GM12878 (cell line): ENCODE measurements around the gene LAMP1. TPM values are rescaled to one million over a fixed set of nuclear protein-coding genes. Genes with fewer than 3 reads are reported as not detected.

Experiments used
- ATAC-seq: fragments of 200-7000 bp; cut with Tn5 transposase; 3 replicates; pipeline ENCODE4 v1.9.1; 2020; ENCODE audit warnings: mild to moderate bottlenecking, moderate library complexity
- BruUV-seq: library from RNA; stranded (reverse); fragments of 400-500 nt; replicated peaks from 2 replicates; lab custom pipeline; 2021; lab: Mats Ljungman, UMichigan
- CTCF ChIA-PET: fragments of 300-600 bp; sonication (Branson Sonifier 250); formaldehyde crosslinking; extraction: SDS; loops from one replicate; lab custom pipeline; 2021; ENCODE audit warnings: inconsistent platforms; lab: Yijun Ruan, JAX
- POLR2A ChIA-PET: fragments of 350-600 bp; formaldehyde crosslinking; extraction: SDS; loops from one replicate; lab custom pipeline; 2021; ENCODE audit warnings: inconsistent platforms; lab: Charles Lee
- RAD21 ChIA-PET: fragments of 300-600 bp; sonication (Branson Sonifier 250); formaldehyde crosslinking; loops from one replicate; lab custom pipeline; 2023; ENCODE audit warnings: antibody characterized with exemption; ENCODE audit not compliant: unreplicated experiment; lab: Charles Lee
- SMC1A ChIA-PET: fragments of 300-600 bp; sonication (Branson Sonifier 250); formaldehyde crosslinking; loops from one replicate; lab custom pipeline; 2023; ENCODE audit not compliant: unreplicated experiment, uncharacterized antibody; lab: Charles Lee
- DNase-seq: peaks from one replicate; pipeline ENCODE4 v3.0.0-alpha.2; 2011; ENCODE audit warnings: low read depth, low spot score
- FAIRE-seq: peaks from 3 replicates; lab custom pipeline; 2011; peaks lifted over from hg19 to GRCh38; lab: Jason Lieb, UNC
- H2AFZ ChIP-seq: 2 replicates; pipeline ENCODE4 v1.6.0; 2011; ENCODE audit warnings: low read depth, low read length, control low read depth; ENCODE audit not compliant: control insufficient read depth
- H3K27ac ChIP-seq: 2 replicates; pipeline ENCODE4 v1.5.1; 2011; ENCODE audit warnings: control low read depth; ENCODE audit not compliant: control insufficient read depth, insufficient read depth
- H3K27me3 ChIP-seq, 2 experiments: replicated peaks in 1 of 2; 2 replicates each; pipeline versions ENCODE4 v1.6.0 to v1.6.1; 2011; ENCODE audit warnings: low read length in 1 of 2; ENCODE audit not compliant: control insufficient read depth in 2 of 2, insufficient read depth in 2 of 2
- H3K36me3 ChIP-seq, 2 experiments: 2 replicates each; pipeline ENCODE4 v1.5.1; 2011; ENCODE audit warnings: low read length in 1 of 2; ENCODE audit not compliant: control insufficient read depth in 2 of 2, insufficient read depth in 2 of 2
- H3K4me1 ChIP-seq: 2 replicates; pipeline ENCODE4 v1.6.1; 2011; ENCODE audit warnings: mild to moderate bottlenecking, low read length, moderate library complexity, mixed read lengths; ENCODE audit not compliant: control insufficient read depth, insufficient read depth
- H3K4me2 ChIP-seq: 2 replicates; pipeline ENCODE4 v1.6.0; 2011; ENCODE audit warnings: control low read depth; ENCODE audit not compliant: control insufficient read depth, insufficient read depth
- H3K4me3 ChIP-seq: fragments of 200-600 bp; sonication (generic); 2 replicates; pipeline ENCODE4 v1.5.1; 2016
- H3K79me2 ChIP-seq: 2 replicates; pipeline ENCODE4 v1.6.0; 2011; ENCODE audit warnings: low read length; ENCODE audit not compliant: control insufficient read depth, insufficient read depth
- H3K9ac ChIP-seq: 2 replicates; pipeline ENCODE4 v1.8.0; 2011; ENCODE audit warnings: low read length, control low read depth, mixed read lengths; ENCODE audit not compliant: control insufficient read depth, insufficient read depth
- H3K9me3 ChIP-seq: replicated peaks from 3 replicates; pipeline ENCODE4 v1.5.1; 2011; ENCODE audit warnings: mild to moderate bottlenecking, low read length; ENCODE audit not compliant: control insufficient read depth, insufficient read depth
- H4K20me1 ChIP-seq: 2 replicates; pipeline ENCODE4 v1.6.0; 2011; ENCODE audit not compliant: control insufficient read depth, insufficient read depth
- ATF7 ChIP-seq: fragments of 450-650 bp; IDR thresholded peaks from 2 replicates; pipeline ENCODE4 v1.6.1; 2016; ENCODE audit warnings: low read depth, mild to moderate bottlenecking
- CEBPZ ChIP-seq: fragments of 150-350 bp; IDR thresholded peaks from 2 replicates; pipeline ENCODE4 v1.6.1; 2016; ENCODE audit warnings: low read depth, low read length
- CHD2 ChIP-seq: IDR thresholded peaks from 2 replicates; pipeline ENCODE4 v1.6.1; 2011; ENCODE audit warnings: low read depth, low read length, improper control_type of control experiment, borderline replicate concordance
- DPF2 ChIP-seq: fragments of 450-650 bp; IDR thresholded peaks from 2 replicates; pipeline ENCODE4 v1.6.1; 2017; ENCODE audit warnings: mild to moderate bottlenecking
- ZBTB4 ChIP-seq: fragments of 450-650 bp; formaldehyde crosslinking; IDR thresholded peaks from 2 replicates; pipeline ENCODE4 v1.4.0; 2022; ENCODE audit warnings: mild to moderate bottlenecking, moderate library complexity
- WGBS: methylation state at CpG from one replicate; pipeline ENCODE4 v1.1.6; 2016; ENCODE audit warnings: low lambda C conversion rate; ENCODE audit not compliant: insufficient replicate concordance, insufficient coverage; ENCODE audit errors: missing lambda C conversion rate; 5-methylcytosine and 5-hydroxymethylcytosine counted together
- in situ Hi-C: fragments of 300-500 bp; cut with MboI; formaldehyde crosslinking; loops from 9 replicates; pipeline ENCODE4 v1.14.3; 2018; ENCODE audit warnings: mixed read lengths
- intact Hi-C: fragments of 100-400 bp; cut with micrococcal nuclease; formaldehyde crosslinking; loops from one replicate; pipeline ENCODE4 v1.14.2; 2022; ENCODE audit not compliant: unreplicated experiment
- polyA plus RNA-seq, 11 experiments: library from polyadenylated mRNA; depleted of rRNA in 4 of 11; unstranded in 6 of 11; stranded (reverse) in 5 of 11; fragments of >200 nt; fragmentation: Nextera tagmentation in 4 of 11; fragmentation: Illumina TruSeq in 1 of 11; extraction: Ambion mirVana in 4 of 11; extraction: Trizol in 1 of 11; gene quantifications; 1 replicate in 1 of 11; 2 replicates in 10 of 11; pipeline versions ENCODE4 v1.2.1 to v1.2.3, GENCODE V29; 2011 to 2016; ENCODE audit warnings: inconsistent platforms in 2 of 11, missing spikeins in 2 of 11, low read depth in 1 of 11
- total RNA-seq, 4 experiments: library from RNA; depleted of rRNA in 3 of 4; stranded (reverse); fragments of >200 nt in 3 of 4; fragmentation: Illumina TruSeq in 1 of 4; extraction: Trizol in 1 of 4; gene quantifications; 2 replicates each; pipeline versions ENCODE4 v1.2.1 to v1.2.3, GENCODE V29; 2013 to 2021

Gene LAMP1
- total and polyA plus RNA-seq, 10 of the 15 experiments (the other 5 are each of a cell fraction or from before 2014, with no cell fraction given) = 2.5 to 83.0 (median 32.7) TPM

- TF ChIP-seq ZBTB4 (CRISPR knock-in tag) = no peak
- no peak for TF ChIP-seq CEBPZ
Measured at GRCh38 chr13:113320226-113320875, 23.3 kb downstream of the LAMP1 start (continued).

- SMC1A ChIA-PET = no interaction called here
- CTCF ChIA-PET = no interaction called here
- Histone ChIP-seq H3K4me3 (no peak overlapping the region), H3K79me2 (no peaks in the 10 kb centered on the region), H4K20me1 (no peaks in the 10 kb centered on the region), H3K36me3 (peaks cover 16 to 23% of the 10 kb centered on the region in 2 experiments; a peak in 3 of 4 replicates), H3K9ac (no peak overlapping the region), H3K9me3 (no peaks in the 10 kb centered on the region), H3K4me2 (no peak overlapping the region)
- RAD21 ChIA-PET = no interaction called here
- intact Hi-C loops = no loop called here
- WGBS = 97% methylated on average over 21 of the region's 22 CpGs
- POLR2A ChIA-PET = no interaction called here
- TF ChIP-seq CHD2 = no peak
- no peak for TF ChIP-seq DPF2
- no peak for TF ChIP-seq ATF7
- no peak for TF ChIP-seq ZBTB4 (CRISPR knock-in tag)
- TF ChIP-seq, all 136 proteins: peak for 0
- ATAC-seq (no peak), DNase-seq (no peak), FAIRE-seq (no peak)
- Histone ChIP-seq H2AFZ (no peak overlapping the region), H3K27ac (no peak overlapping the region), H3K4me1 (no peaks in the 10 kb centered on the region), H3K27me3 (no peaks in the 10 kb centered on the region)
- in situ Hi-C loops = no loop called here
- no TSS peak for BruUV-seq
Measured at GRCh38 chr13:113321546-113321945, 24.5 kb downstream of the LAMP1 start.
